WTC11 (cell line): ENCODE measurements around the gene SPIRE2. TPM values are rescaled to one million over a fixed set of nuclear protein-coding genes. Genes with fewer than 3 reads are reported as not detected.

Source experiments
- ATAC-seq: fragments of 200-7000 bp; cut with Tn5 transposase; 2 replicates; pipeline ENCODE4 v1.10.0; 2021; ENCODE audit warnings: mild to moderate bottlenecking, moderate library complexity
- CTCF ChIA-PET: fragments of 300-600 bp; sonication (Branson Sonifier 250); formaldehyde crosslinking; loops from one replicate; lab custom pipeline; 2021; ENCODE audit warnings: antibody characterized with exemption; lab: Charles Lee
- POLR2A ChIA-PET: fragments of 350-600 bp; sonication (Branson Sonifier 250); formaldehyde crosslinking; loops from one replicate; lab custom pipeline; 2021; ENCODE audit warnings: antibody characterized with exemption; lab: Charles Lee
- DNase-seq: peaks from one replicate; pipeline ENCODE4 v3.0.0; 2021; ENCODE audit warnings: low spot score
- H3K27ac Mint-ChIP-seq: 2 replicates; pipeline ENCODE4 v1.8.0; 2021; ENCODE audit warnings: mixed read lengths
- H3K27me3 Mint-ChIP-seq: 2 replicates; pipeline ENCODE4 v1.8.0; 2021; ENCODE audit warnings: low read depth, mild to moderate bottlenecking, moderate library complexity, mixed read lengths
- H3K36me3 Mint-ChIP-seq: 2 replicates; pipeline ENCODE4 v1.8.0; 2021; ENCODE audit warnings: mixed read lengths
- H3K4me1 Mint-ChIP-seq: 2 replicates; pipeline ENCODE4 v1.8.0; 2022; ENCODE audit warnings: mixed read lengths
- H3K4me3 Mint-ChIP-seq: 2 replicates; pipeline ENCODE4 v1.8.0; 2021; ENCODE audit warnings: mild to moderate bottlenecking, moderate library complexity, mixed read lengths
- H3K9me3 Mint-ChIP-seq: 2 replicates; pipeline ENCODE4 v1.8.0; 2021; ENCODE audit warnings: mixed read lengths
- AR ChIP-seq: fragments of 250-450 bp; sonication (Bioruptor Pico); IDR thresholded peaks from 2 replicates; pipeline ENCODE4 v1.9.0; 2021; ENCODE audit warnings: mild to moderate bottlenecking
- CBFB ChIP-seq: sonication (generic); formaldehyde crosslinking; IDR thresholded peaks from 2 replicates; pipeline ENCODE4 v1.8.1; 2022; ENCODE audit warnings: mild to moderate bottlenecking, low read depth, missing genetic modification reagents
- CREM ChIP-seq: sonication (generic); formaldehyde crosslinking; IDR thresholded peaks from 2 replicates; pipeline ENCODE4 v1.8.1; 2022; ENCODE audit warnings: mild to moderate bottlenecking, missing genetic modification reagents, moderate library complexity
- E2F1 ChIP-seq: sonication (generic); formaldehyde crosslinking; IDR thresholded peaks from 2 replicates; pipeline ENCODE4 v1.8.0; 2022; ENCODE audit warnings: mild to moderate bottlenecking, missing genetic modification reagents
- FOXJ3 ChIP-seq: sonication (generic); formaldehyde crosslinking; IDR thresholded peaks from 2 replicates; pipeline ENCODE4 v1.9.0; 2021; ENCODE audit warnings: missing genetic modification reagents, mild to moderate bottlenecking, borderline replicate concordance
- FOXK1 ChIP-seq: sonication (generic); formaldehyde crosslinking; IDR thresholded peaks from 2 replicates; pipeline ENCODE4 v1.8.0; 2022; ENCODE audit warnings: mild to moderate bottlenecking, moderate library complexity, missing genetic modification reagents
- IRF2 ChIP-seq: sonication (generic); formaldehyde crosslinking; IDR thresholded peaks from 2 replicates; pipeline ENCODE4 v1.8.0; 2022; ENCODE audit warnings: low read depth, missing genetic modification reagents, borderline replicate concordance
- JAZF1 ChIP-seq: fragments of 250-450 bp; sonication (Bioruptor Pico); IDR thresholded peaks from 2 replicates; pipeline ENCODE4 v1.9.0; 2021; ENCODE audit warnings: moderate library complexity, mild to moderate bottlenecking, inconsistent platforms
- JUN ChIP-seq: sonication (generic); formaldehyde crosslinking; IDR thresholded peaks from 2 replicates; pipeline ENCODE4 v1.8.0; 2023; ENCODE audit warnings: mild to moderate bottlenecking, missing genetic modification reagents
- MXD4 ChIP-seq: fragments of 250-450 bp; sonication (Bioruptor Pico); IDR thresholded peaks from 2 replicates; pipeline ENCODE4 v1.8.0; 2021; ENCODE audit warnings: mild to moderate bottlenecking, moderate library complexity, borderline replicate concordance
- NFATC4 ChIP-seq: fragments of 250-450 bp; sonication (Bioruptor Pico); IDR thresholded peaks from 2 replicates; pipeline ENCODE4 v1.9.0; 2021; ENCODE audit warnings: mild to moderate bottlenecking
- OVOL2 ChIP-seq: fragments of 250-450 bp; sonication (Bioruptor Pico); IDR thresholded peaks from 2 replicates; pipeline ENCODE4 v1.9.0; 2021; ENCODE audit warnings: mild to moderate bottlenecking, borderline replicate concordance
- RELA ChIP-seq: sonication (generic); formaldehyde crosslinking; IDR thresholded peaks from 2 replicates; pipeline ENCODE4 v1.8.1; 2022; ENCODE audit warnings: missing genetic modification reagents, mild to moderate bottlenecking, borderline replicate concordance
- RORB ChIP-seq: fragments of 250-450 bp; sonication (Bioruptor Pico); IDR thresholded peaks from 2 replicates; pipeline ENCODE4 v1.9.0; 2021; ENCODE audit warnings: mild to moderate bottlenecking
- SMAD4 ChIP-seq: sonication (generic); formaldehyde crosslinking; IDR thresholded peaks from 2 replicates; pipeline ENCODE4 v1.8.0; 2022; ENCODE audit warnings: mild to moderate bottlenecking, missing genetic modification reagents
- SP1 ChIP-seq: sonication (generic); formaldehyde crosslinking; conservative IDR thresholded peaks from 2 replicates; pipeline ENCODE4 v1.8.1; 2022; ENCODE audit warnings: missing genetic modification reagents
- TEAD4 ChIP-seq: sonication (generic); formaldehyde crosslinking; IDR thresholded peaks from 2 replicates; pipeline ENCODE4 v1.8.0; 2022; ENCODE audit warnings: mild to moderate bottlenecking, missing genetic modification reagents
- ZNF317 ChIP-seq: sonication (generic); formaldehyde crosslinking; IDR thresholded peaks from 2 replicates; pipeline ENCODE4 v1.8.1; 2023; ENCODE audit warnings: low read depth, mild to moderate bottlenecking, moderate library complexity, missing genetic modification reagents, borderline replicate concordance
- ZNF512 ChIP-seq: sonication (generic); formaldehyde crosslinking; IDR thresholded peaks from 2 replicates; pipeline ENCODE4 v1.8.1; 2022; ENCODE audit warnings: missing genetic modification reagents, borderline replicate concordance
- total RNA-seq: library from RNA; stranded (reverse); gene quantifications from 3 replicates; pipeline ENCODE4 v1.2.3, GENCODE V29; 2021
- TF ChIP-seq, protein P1 (sequence below): fragments of 200-600 bp; IDR thresholded peaks from 2 replicates; pipeline ENCODE4 v1.8.0; 2022; ENCODE audit warnings: antibody characterized with exemption
- TF ChIP-seq, protein P2 (sequence below): fragments of 250-450 bp; sonication (Bioruptor Pico); conservative IDR thresholded peaks from 2 replicates; pipeline ENCODE4 v1.9.0; 2021; ENCODE audit warnings: mild to moderate bottlenecking
- TF ChIP-seq, protein P3 (sequence below): sonication (generic); formaldehyde crosslinking; IDR thresholded peaks from 2 replicates; pipeline ENCODE4 v1.8.0; 2023; ENCODE audit warnings: missing genetic modification reagents
- TF ChIP-seq, protein P4 (sequence below): sonication (generic); formaldehyde crosslinking; IDR thresholded peaks from 2 replicates; pipeline ENCODE4 v1.8.0; 2022; ENCODE audit warnings: mild to moderate bottlenecking, missing genetic modification reagents
- TF ChIP-seq, protein P5 (sequence below): fragments of 250-450 bp; sonication (Bioruptor Pico); IDR thresholded peaks from 2 replicates; pipeline ENCODE4 v1.9.0; 2021; ENCODE audit warnings: moderate library complexity, mild to moderate bottlenecking, inconsistent platforms, borderline replicate concordance

The SPIRE2 gene
- total RNA-seq, 1 experiment from 2014 or later = 19.7 TPM

GRCh38 chr16:89912143-89912542 is 83.9 kb downstream of the SPIRE2 start (continued):
- TF ChIP-seq ZNF512 (no peak), MXD4 (CRISPR knock-in tag) (no peak), FOXK1 (no peak), ZNF317 (CRISPR knock-in tag) (no peak), NFATC4 (no peak)
- TF ChIP-seq, protein P1, sequence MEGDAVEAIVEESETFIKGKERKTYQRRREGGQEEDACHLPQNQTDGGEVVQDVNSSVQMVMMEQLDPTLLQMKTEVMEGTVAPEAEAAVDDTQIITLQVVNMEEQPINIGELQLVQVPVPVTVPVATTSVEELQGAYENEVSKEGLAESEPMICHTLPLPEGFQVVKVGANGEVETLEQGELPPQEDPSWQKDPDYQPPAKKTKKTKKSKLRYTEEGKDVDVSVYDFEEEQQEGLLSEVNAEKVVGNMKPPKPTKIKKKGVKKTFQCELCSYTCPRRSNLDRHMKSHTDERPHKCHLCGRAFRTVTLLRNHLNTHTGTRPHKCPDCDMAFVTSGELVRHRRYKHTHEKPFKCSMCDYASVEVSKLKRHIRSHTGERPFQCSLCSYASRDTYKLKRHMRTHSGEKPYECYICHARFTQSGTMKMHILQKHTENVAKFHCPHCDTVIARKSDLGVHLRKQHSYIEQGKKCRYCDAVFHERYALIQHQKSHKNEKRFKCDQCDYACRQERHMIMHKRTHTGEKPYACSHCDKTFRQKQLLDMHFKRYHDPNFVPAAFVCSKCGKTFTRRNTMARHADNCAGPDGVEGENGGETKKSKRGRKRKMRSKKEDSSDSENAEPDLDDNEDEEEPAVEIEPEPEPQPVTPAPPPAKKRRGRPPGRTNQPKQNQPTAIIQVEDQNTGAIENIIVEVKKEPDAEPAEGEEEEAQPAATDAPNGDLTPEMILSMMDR = no peak
- TF ChIP-seq, protein P2, sequence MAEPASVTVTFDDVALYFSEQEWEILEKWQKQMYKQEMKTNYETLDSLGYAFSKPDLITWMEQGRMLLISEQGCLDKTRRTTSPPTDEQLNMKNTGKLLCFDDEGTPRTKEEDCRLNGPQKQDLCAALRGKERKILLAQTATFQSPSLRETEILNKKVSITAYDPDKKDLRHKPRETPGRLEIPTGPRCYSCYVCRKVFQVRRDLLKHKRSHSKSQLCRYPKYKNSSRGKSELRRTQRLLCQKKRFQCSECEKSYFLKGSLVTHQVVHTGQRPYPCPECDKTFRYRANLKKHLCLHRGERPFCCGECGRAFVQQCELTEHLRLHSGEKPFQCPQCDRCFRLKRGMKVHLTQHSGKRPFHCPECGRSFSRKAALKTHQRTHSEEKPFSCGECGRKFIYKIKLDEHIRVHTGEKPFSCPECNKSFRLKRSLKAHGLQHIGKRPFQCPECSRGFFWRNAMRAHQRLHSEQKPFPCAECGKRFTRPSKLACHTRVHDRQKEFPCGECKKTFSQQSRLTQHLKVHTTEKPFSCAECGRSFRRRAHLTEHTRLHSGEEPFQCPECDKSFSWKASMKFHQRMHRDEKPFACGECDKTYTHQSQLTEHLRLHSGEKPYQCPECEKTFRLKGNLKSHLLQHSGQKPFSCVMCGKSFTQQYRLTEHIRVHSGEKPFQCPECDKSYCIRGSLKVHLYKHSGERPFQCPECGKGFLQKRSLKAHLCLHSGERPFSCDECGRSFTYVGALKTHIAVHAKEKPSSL (CRISPR knock-in tag) = no peak

GRCh38 chr16:89912627-89913026 is 84.4 kb downstream of the SPIRE2 start:
- no peak overlapping the region for H3K27ac Mint-ChIP-seq
- DNase-seq (no peak), ATAC-seq (no peak)
- no peaks in the 10 kb centered on the region for H3K4me1 Mint-ChIP-seq
- no peaks in the 10 kb centered on the region; the same call in 1 of the 2 replicates for H3K27me3 Mint-ChIP-seq
- H3K9me3 Mint-ChIP-seq = no peaks in the 10 kb centered on the region
- POLR2A ChIA-PET = interaction anchor here (1.1 kb wide), 1 partner anchor 12 kb away, joined by 3 read pairs; no protein-coding TSS in a partner anchor
- CTCF ChIA-PET = interaction anchor here (0.6 kb wide), 1 partner anchor 48 kb away, joined by 3 read pairs; no protein-coding TSS in a partner anchor
- H3K36me3 Mint-ChIP-seq = peaks cover 9% of the 10 kb centered on the region
- no peak overlapping the region for H3K4me3 Mint-ChIP-seq
- TF ChIP-seq FOXJ3 (no peak), TEAD4 (CRISPR knock-in tag) (no peak), CBFB (CRISPR knock-in tag) (no peak), SMAD4 (CRISPR knock-in tag) (no peak), RELA (no peak), JAZF1 (CRISPR knock-in tag) (no peak), RORB (CRISPR knock-in tag) (no peak), OVOL2 (CRISPR knock-in tag) (no peak), E2F1 (CRISPR knock-in tag) (no peak), AR (CRISPR knock-in tag) (no peak), MXD4 (CRISPR knock-in tag) (no peak), CREM (CRISPR knock-in tag) (no peak), IRF2 (CRISPR knock-in tag) (no peak), SP1 (CRISPR knock-in tag) (no peak), JUN (CRISPR knock-in tag) (no peak)
- TF ChIP-seq, protein P3, sequence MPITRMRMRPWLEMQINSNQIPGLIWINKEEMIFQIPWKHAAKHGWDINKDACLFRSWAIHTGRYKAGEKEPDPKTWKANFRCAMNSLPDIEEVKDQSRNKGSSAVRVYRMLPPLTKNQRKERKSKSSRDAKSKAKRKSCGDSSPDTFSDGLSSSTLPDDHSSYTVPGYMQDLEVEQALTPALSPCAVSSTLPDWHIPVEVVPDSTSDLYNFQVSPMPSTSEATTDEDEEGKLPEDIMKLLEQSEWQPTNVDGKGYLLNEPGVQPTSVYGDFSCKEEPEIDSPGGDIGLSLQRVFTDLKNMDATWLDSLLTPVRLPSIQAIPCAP (CRISPR knock-in tag) = no peak
- TF ChIP-seq, protein P4, sequence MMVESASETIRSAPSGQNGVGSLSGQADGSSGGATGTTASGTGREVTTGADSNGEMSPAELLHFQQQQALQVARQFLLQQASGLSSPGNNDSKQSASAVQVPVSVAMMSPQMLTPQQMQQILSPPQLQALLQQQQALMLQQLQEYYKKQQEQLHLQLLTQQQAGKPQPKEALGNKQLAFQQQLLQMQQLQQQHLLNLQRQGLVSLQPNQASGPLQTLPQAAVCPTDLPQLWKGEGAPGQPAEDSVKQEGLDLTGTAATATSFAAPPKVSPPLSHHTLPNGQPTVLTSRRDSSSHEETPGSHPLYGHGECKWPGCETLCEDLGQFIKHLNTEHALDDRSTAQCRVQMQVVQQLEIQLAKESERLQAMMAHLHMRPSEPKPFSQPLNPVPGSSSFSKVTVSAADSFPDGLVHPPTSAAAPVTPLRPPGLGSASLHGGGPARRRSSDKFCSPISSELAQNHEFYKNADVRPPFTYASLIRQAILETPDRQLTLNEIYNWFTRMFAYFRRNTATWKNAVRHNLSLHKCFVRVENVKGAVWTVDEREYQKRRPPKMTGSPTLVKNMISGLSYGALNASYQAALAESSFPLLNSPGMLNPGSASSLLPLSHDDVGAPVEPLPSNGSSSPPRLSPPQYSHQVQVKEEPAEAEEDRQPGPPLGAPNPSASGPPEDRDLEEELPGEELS (CRISPR knock-in tag) = no peak
- TF ChIP-seq, protein P5, sequence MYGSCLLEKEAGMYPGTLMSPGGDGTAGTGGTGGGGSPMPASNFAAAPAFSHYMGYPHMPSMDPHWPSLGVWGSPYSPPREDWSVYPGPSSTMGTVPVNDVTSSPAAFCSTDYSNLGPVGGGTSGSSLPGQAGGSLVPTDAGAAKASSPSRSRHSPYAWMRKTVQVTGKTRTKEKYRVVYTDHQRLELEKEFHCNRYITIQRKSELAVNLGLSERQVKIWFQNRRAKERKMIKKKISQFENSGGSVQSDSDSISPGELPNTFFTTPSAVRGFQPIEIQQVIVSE = no peak
